ENCODE results near the gene LRCH3. TPM values are rescaled to one million over a fixed set of nuclear protein-coding genes. Genes with fewer than 3 reads are reported as not detected.
"Not testable (repeated sequence)": the region's sequence is repeated elsewhere in the genome, so short reads cannot be mapped to it uniquely, and the experiment has no call there.

Gene LRCH3
- polyA plus RNA-seq, 1 experiment: 113 TPM

- CTCF ChIA-PET: interaction anchor here (0.6 kb wide), 1 partner anchor 10 kb away, joined by 3 read pairs; no protein-coding TSS in a partner anchor
- Histone ChIP-seq H3K9me3 (ENCODE audit: control insufficient read depth, insufficient read depth, low read length) (no peaks in the 10 kb centered on the region), H3K27me3 (ENCODE audit: control insufficient read depth, insufficient read depth, low read length) (no peaks in the 10 kb centered on the region), H3K27ac (ENCODE audit: low read depth, low read length) (no peak overlapping the region), H3K4me3 (ENCODE audit: low read depth, low read length) (no peak overlapping the region)
- TF ChIP-seq CTCF (IDR thresholded peaks at IDR 0.05; ENCODE audit: low read depth, low read length): no peak
- POLR2A ChIA-PET: no interaction called here
- no peak for DNase-seq (ENCODE audit: low read depth, low spot score)
Observed at GRCh38 chr3:197882586-197882985, 91.5 kb downstream of the LRCH3 start.

- Histone ChIP-seq H3K27me3 (ENCODE audit: control insufficient read depth, insufficient read depth, low read length) (no peaks in the 10 kb centered on the region), H3K9me3 (ENCODE audit: control insufficient read depth, insufficient read depth, low read length) (no peaks in the 10 kb centered on the region), H3K4me3 (ENCODE audit: low read depth, low read length) (no peak overlapping the region), H3K27ac (ENCODE audit: low read depth, low read length) (no peak overlapping the region)
- CTCF ChIA-PET: no interaction called here
- POLR2A ChIA-PET: no interaction called here
- TF ChIP-seq CTCF (IDR thresholded peaks at IDR 0.05; ENCODE audit: low read depth, low read length): no peak
- DNase-seq (ENCODE audit: low read depth, low spot score): no peak
Observed at GRCh38 chr3:197883541-197883940, 92.5 kb downstream of the LRCH3 start.

- H3K27me3 ChIP-seq (ENCODE audit: control insufficient read depth, insufficient read depth, low read length); H3K27ac ChIP-seq (ENCODE audit: low read depth, low read length); CTCF ChIA-PET; POLR2A ChIA-PET; H3K9me3 ChIP-seq (ENCODE audit: control insufficient read depth, insufficient read depth, low read length); DNase-seq (ENCODE audit: low read depth, low spot score); H3K4me3 ChIP-seq (ENCODE audit: low read depth, low read length): not testable (repeated sequence)
Observed at GRCh38 chr3:197884330-197884729, 93.3 kb downstream of the LRCH3 start.

- POLR2A ChIA-PET; H3K4me3 ChIP-seq (ENCODE audit: low read depth, low read length); H3K9me3 ChIP-seq (ENCODE audit: control insufficient read depth, insufficient read depth, low read length); DNase-seq (ENCODE audit: low read depth, low spot score); H3K27me3 ChIP-seq (ENCODE audit: control insufficient read depth, insufficient read depth, low read length); CTCF ChIA-PET; H3K27ac ChIP-seq (ENCODE audit: low read depth, low read length): not testable (repeated sequence)
Observed at GRCh38 chr3:197886052-197886451, 95.0 kb downstream of the LRCH3 start.

GRCh38 chr3:197887430-197888053, 96.5 kb downstream of the LRCH3 start:
- CTCF ChIA-PET: interaction anchor here (4.6 kb wide), 1 partner anchor 18 kb away, joined by 20 read pairs; no protein-coding TSS in a partner anchor
- H3K27ac ChIP-seq (ENCODE audit: low read depth, low read length); H3K4me3 ChIP-seq (ENCODE audit: low read depth, low read length); DNase-seq (ENCODE audit: low read depth, low spot score); POLR2A ChIA-PET; H3K9me3 ChIP-seq (ENCODE audit: control insufficient read depth, insufficient read depth, low read length); H3K27me3 ChIP-seq (ENCODE audit: control insufficient read depth, insufficient read depth, low read length): not testable (repeated sequence)

- TF ChIP-seq CTCF (IDR thresholded peaks at IDR 0.05; ENCODE audit: low read depth, low read length): no peak
- ChIA-PET POLR2A (no interaction called here), CTCF (interaction anchor here (4.6 kb wide), 1 partner anchor 17 kb away, joined by 20 read pairs; no protein-coding TSS in a partner anchor)
- Histone ChIP-seq H3K4me3 (ENCODE audit: low read depth, low read length) (no peak overlapping the region), H3K9me3 (ENCODE audit: control insufficient read depth, insufficient read depth, low read length) (no peaks in the 10 kb centered on the region), H3K27ac (ENCODE audit: low read depth, low read length) (no peak overlapping the region), H3K27me3 (ENCODE audit: control insufficient read depth, insufficient read depth, low read length) (no peaks in the 10 kb centered on the region)
- DNase-seq (ENCODE audit: low read depth, low spot score): no peak
Observed at GRCh38 chr3:197888511-197888910, 97.5 kb downstream of the LRCH3 start.
